Measurements from ENCODE around the gene PRR20G.

PRR20G gene

GRCh38 chr3:127260826-127261555, 26.9 kb downstream of the PRR20G start:
- no peaks in the 10 kb centered on the region for H3K36me3 Mint-ChIP-seq
- H3K27ac Mint-ChIP-seq, result no peak overlapping the region
- H3K9me3 Mint-ChIP-seq, result no peaks in the 10 kb centered on the region
- no peaks in the 10 kb centered on the region for H3K4me1 Mint-ChIP-seq
- peaks cover under 1% of the 10 kb centered on the region for H3K27me3 Mint-ChIP-seq
- no peak overlapping the region for H3K4me3 Mint-ChIP-seq

DNA sequence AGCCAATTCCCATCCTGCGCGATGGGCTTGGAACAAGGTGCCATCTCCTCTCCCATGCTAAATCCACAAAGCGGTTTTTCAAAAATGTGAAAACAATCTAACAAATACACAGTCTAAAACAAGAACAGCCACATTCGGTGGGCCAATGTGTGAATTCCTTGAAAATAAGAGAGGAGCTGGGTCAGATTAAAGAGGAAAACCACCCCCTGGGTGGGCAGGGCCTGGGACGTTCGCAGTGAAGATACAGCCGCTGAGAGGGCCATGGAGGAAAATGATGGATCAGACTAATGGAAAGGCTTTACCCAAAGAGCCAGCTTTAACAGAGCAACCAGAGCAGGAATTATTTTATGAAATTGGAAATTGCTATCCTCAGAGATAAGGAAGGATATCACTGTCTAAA, 27.4 kb downstream of the PRR20G start:
- Mint-ChIP-seq H3K4me1 (no peaks in the 10 kb centered on the region), H3K27ac (no peak overlapping the region), H3K27me3 (no peaks in the 10 kb centered on the region), H3K36me3 (no peaks in the 10 kb centered on the region), H3K9me3 (no peaks in the 10 kb centered on the region), H3K4me3 (no peak overlapping the region)

- no peak overlapping the region for H3K27ac Mint-ChIP-seq
- H3K36me3 Mint-ChIP-seq, result no peaks in the 10 kb centered on the region
- H3K9me3 Mint-ChIP-seq, result no peaks in the 10 kb centered on the region
- H3K27me3 Mint-ChIP-seq, result no peaks in the 10 kb centered on the region
- no peaks in the 10 kb centered on the region for H3K4me1 Mint-ChIP-seq
- no peak overlapping the region for H3K4me3 Mint-ChIP-seq
Observed at GRCh38 chr3:127259882-127260281, 28.0 kb downstream of the PRR20G start.

- Mint-ChIP-seq H3K27me3 (peaks cover 2% of the 10 kb centered on the region), H3K27ac (no peak overlapping the region), H3K4me3 (no peak overlapping the region), H3K4me1 (no peaks in the 10 kb centered on the region), H3K9me3 (no peaks in the 10 kb centered on the region), H3K36me3 (no peaks in the 10 kb centered on the region)
Observed at GRCh38 chr3:127258733-127259132, 29.1 kb downstream of the PRR20G start.

DNA sequence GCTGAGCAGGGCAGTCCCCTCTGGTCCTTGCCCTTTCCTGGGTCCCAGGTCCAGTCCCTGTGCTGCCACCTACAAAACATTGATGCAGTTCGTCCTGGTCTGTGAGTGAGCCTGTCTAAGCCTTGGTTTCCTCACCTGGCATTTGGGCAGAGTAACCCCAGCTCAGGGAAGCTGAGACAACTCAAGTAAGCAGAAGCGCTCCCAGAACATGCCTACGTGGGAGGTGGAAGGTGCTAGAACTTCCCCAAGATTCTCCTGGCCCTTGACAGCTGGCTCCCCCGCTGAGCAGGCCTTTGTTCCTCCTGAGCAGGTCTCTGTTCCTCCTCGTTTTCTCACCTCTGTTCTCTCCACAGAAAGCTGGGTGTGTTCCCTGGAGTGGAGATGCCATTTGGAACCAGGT, 30.5 kb downstream of the PRR20G start:
- no peak overlapping the region for H3K4me3 Mint-ChIP-seq
- peaks cover 2% of the 10 kb centered on the region for H3K27me3 Mint-ChIP-seq
- no peaks in the 10 kb centered on the region for H3K9me3 Mint-ChIP-seq
- H3K27ac Mint-ChIP-seq, result no peak overlapping the region
- H3K4me1 Mint-ChIP-seq, result no peaks in the 10 kb centered on the region
- no peaks in the 10 kb centered on the region for H3K36me3 Mint-ChIP-seq

DNA sequence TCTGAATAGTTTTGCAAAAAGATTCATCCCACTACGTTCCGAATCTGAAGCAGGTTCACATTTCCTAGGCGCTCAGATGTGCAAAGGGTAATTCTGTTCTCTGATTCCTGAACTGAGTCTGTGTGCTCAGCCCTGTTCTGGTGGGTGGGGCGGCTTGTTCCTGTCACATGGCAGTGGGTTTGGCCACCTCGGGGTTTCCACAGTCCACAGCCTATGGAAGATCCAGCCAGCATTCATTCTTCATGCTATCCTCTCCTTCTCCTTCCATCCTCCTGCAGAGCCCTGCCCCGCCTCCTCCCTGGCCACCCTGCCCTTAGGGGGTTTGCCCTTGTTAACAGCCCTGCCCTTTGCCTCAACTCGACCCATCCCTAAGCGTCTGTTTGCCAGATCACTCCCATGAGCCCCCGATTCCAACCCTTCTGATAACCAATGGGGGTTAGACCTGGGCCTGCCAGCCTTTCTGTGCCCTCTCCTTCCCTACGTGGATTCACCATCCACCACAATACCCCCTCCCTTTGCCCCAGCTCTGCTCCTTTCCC, 31.0 kb downstream of the PRR20G start:
- Mint-ChIP-seq H3K27me3 (peaks cover 2% of the 10 kb centered on the region), H3K4me3 (no peak overlapping the region), H3K9me3 (no peaks in the 10 kb centered on the region), H3K27ac (no peak overlapping the region), H3K36me3 (no peaks in the 10 kb centered on the region), H3K4me1 (no peaks in the 10 kb centered on the region)

GRCh38 chr3:127256138-127256537, 31.7 kb downstream of the PRR20G start:
- H3K36me3 Mint-ChIP-seq, result no peaks in the 10 kb centered on the region
- no peaks in the 10 kb centered on the region for H3K9me3 Mint-ChIP-seq
- H3K4me3 Mint-ChIP-seq, result no peak overlapping the region
- H3K4me1 Mint-ChIP-seq, result no peaks in the 10 kb centered on the region
- no peak overlapping the region for H3K27ac Mint-ChIP-seq
- H3K27me3 Mint-ChIP-seq, result peaks cover 2% of the 10 kb centered on the region

DNA sequence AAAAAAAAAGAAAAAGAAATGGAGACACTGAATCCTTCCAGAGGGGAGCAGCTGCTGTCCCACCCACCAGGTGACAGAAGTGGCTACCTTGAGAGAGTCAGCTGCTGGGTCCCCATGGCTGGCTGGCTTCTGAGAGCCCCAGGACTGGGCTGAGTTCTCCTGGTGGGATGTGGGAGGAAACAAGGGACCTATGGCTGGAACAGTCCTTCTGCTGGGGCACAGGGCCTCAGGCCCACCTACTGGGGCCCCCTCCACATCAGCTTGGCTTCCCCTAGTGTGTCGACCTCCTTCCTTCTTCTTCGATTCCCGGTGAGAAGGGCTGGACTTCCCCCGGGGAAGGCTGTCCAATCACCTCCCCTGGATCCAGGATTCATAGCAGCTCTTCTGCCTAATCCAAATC, 32.3 kb downstream of the PRR20G start:
- H3K27me3 Mint-ChIP-seq, result peaks cover 2% of the 10 kb centered on the region
- H3K36me3 Mint-ChIP-seq, result no peaks in the 10 kb centered on the region
- no peaks in the 10 kb centered on the region for H3K4me1 Mint-ChIP-seq
- no peak overlapping the region for H3K27ac Mint-ChIP-seq
- no peak overlapping the region for H3K4me3 Mint-ChIP-seq
- H3K9me3 Mint-ChIP-seq, result no peaks in the 10 kb centered on the region

DNA sequence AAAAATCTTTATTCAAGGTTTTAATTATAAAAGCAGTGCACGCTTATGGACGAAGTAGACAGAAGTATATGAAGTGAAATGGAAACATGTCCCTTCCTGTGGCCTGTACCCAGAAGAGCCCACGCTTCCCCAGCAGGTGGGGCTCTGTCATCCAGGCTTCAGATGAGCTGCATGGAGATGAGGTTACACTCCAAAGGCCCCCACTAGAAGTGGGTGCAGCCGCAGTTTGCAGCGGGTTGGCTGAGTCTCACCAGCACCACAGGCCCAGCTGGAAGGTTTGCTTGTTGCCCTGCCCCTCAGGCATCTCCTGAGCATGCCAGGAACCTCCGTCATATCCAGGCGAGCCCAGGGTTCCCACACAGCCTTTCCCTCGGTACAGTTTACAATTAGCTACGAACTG, 33.1 kb downstream of the PRR20G start:
- no peak overlapping the region for H3K27ac Mint-ChIP-seq
- H3K27me3 Mint-ChIP-seq, result peaks cover 2% of the 10 kb centered on the region
- H3K36me3 Mint-ChIP-seq, result peaks cover 2% of the 10 kb centered on the region
- no peaks in the 10 kb centered on the region for H3K4me1 Mint-ChIP-seq
- H3K4me3 Mint-ChIP-seq, result no peak overlapping the region
- H3K9me3 Mint-ChIP-seq, result no peaks in the 10 kb centered on the region

DNA sequence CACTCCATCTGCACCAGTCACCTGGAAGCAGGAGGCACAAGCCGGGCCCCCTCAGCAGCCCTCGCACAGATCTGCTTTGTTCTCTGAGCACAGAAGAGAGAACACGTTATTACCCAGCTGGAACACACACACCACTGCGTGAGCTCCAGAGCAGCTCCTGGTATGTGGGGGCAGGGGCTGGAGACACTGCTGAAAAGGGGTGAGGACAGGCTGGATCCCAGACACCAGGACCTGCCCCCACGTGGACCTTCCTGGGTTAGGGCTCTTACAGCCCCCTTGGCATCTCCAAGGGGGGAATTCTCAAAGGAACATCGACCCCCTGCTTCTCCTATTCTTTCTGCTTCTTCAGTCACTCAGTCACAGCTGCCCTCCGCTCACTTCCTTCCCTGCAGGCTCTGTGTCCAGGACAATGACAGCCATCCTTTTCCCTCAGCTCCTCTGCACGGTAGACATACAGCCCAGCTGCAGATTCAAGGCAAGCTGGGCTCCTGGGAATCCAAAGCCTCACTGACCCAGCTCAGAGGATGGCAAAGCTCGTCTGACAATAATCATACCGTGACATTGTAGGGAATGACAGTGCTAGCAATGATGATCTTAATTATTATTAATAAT, 33.7 kb downstream of the PRR20G start:
- H3K4me3 Mint-ChIP-seq, result no peak overlapping the region
- no peaks in the 10 kb centered on the region for H3K4me1 Mint-ChIP-seq
- peaks cover 2% of the 10 kb centered on the region for H3K36me3 Mint-ChIP-seq
- H3K9me3 Mint-ChIP-seq, result no peaks in the 10 kb centered on the region
- H3K27ac Mint-ChIP-seq, result no peak overlapping the region
- peaks cover 2% of the 10 kb centered on the region for H3K27me3 Mint-ChIP-seq

GRCh38 chr3:127253491-127253890, 34.4 kb downstream of the PRR20G start:
- peaks cover 2% of the 10 kb centered on the region for H3K27me3 Mint-ChIP-seq
- no peaks in the 10 kb centered on the region for H3K4me1 Mint-ChIP-seq
- H3K36me3 Mint-ChIP-seq, result peaks cover 2% of the 10 kb centered on the region
- no peak overlapping the region for H3K27ac Mint-ChIP-seq
- H3K9me3 Mint-ChIP-seq, result no peaks in the 10 kb centered on the region
- no peak overlapping the region for H3K4me3 Mint-ChIP-seq

DNA sequence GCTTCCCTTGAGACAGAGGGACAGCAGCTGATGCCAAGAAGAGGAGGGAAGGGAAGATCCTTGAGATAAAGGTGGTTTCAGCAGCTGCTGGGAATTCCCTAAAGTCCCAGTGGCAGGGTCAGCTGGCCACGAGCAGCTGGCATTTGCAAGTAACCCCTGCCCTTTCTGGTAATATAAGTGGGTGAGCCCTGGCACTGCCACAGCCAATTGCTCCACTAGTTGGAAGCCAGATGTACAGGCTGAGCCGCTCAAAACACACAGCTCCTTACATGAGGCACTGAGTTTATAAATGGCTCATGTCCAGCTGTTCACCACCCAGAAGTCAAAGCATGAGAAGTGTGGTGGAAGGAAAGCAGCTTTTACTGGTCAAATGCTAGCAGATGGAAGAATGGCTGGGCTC, 35.4 kb downstream of the PRR20G start:
- peaks cover 2% of the 10 kb centered on the region for H3K36me3 Mint-ChIP-seq
- H3K27ac Mint-ChIP-seq, result no peak overlapping the region
- H3K27me3 Mint-ChIP-seq, result peaks cover 2% of the 10 kb centered on the region
- no peak overlapping the region for H3K4me3 Mint-ChIP-seq
- no peaks in the 10 kb centered on the region for H3K9me3 Mint-ChIP-seq
- no peaks in the 10 kb centered on the region for H3K4me1 Mint-ChIP-seq

- Mint-ChIP-seq H3K4me1 (no peaks in the 10 kb centered on the region), H3K27me3 (peaks cover 2% of the 10 kb centered on the region), H3K9me3 (peaks cover 10% of the 10 kb centered on the region), H3K27ac (no peak overlapping the region), H3K36me3 (peaks cover 2% of the 10 kb centered on the region), H3K4me3 (no peak overlapping the region)
Observed at GRCh38 chr3:127250032-127250431, 37.8 kb downstream of the PRR20G start.

DNA sequence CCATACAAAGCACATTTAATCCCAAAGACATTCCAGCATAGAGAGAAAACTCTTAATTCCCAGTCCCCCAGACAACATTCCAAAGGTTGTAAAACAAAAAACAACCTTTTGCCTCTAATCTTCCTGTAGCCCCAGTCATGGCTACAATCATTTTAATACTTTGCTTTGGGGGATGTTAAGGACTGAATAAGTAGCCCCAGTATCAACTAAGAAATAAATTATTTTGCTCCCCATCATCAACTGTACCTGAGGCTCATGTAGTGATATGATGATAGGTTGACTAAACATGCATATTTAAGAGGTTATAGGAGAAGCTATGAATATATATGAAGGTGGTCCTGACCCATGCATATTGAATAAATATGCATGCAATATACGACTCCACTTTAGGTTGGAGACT, 40.6 kb downstream of the PRR20G start:
- Mint-ChIP-seq H3K4me1 (no peaks in the 10 kb centered on the region), H3K4me3 (no peak overlapping the region), H3K27me3 (no peaks in the 10 kb centered on the region), H3K27ac (no peak overlapping the region), H3K9me3 (peaks cover 19% of the 10 kb centered on the region), H3K36me3 (peaks cover 2% of the 10 kb centered on the region)

DNA sequence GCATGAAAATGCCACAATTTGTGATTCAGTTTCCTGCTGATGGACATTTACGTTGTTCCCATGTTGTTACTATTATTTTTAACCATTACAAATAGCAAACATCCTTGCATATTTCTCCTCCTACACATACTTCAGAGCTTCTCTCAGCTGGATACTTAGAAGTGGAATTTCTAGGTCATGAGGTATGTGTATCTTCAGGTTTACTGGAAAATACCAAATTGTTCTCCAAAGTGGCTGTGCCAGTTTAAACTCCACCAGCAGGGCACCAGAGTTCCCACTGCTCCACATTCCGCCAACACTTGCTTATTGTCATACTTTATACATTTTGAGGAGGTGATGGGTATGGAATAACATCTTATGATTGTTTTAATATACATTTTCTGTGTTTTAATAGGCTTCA, 49.2 kb downstream of the PRR20G start:
- Mint-ChIP-seq H3K4me3 (no peak overlapping the region), H3K9me3 (peaks cover 15% of the 10 kb centered on the region), H3K27ac (no peak overlapping the region), H3K27me3 (peaks cover 8% of the 10 kb centered on the region), H3K4me1 (no peaks in the 10 kb centered on the region), H3K36me3 (no peaks in the 10 kb centered on the region)

DNA sequence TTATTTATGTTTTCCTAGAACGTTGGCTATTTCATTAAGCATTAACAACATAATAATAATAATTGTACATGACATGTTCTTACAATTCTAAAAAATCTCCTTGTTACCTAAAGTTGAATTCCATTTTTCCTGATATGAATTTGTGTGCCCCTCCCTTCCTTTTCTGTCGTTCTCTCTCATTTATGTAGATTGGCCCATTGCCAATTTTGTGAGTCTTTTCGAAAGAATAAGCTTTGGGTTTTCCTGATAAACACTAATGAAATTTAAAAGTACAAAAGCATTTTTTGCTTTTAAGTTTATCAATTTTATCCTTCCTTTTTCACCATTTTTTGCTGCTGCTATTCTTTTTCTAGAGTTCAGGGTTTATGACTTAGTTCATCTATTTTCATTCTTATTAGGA, 50.0 kb downstream of the PRR20G start:
- Mint-ChIP-seq H3K9me3 (peaks cover 18% of the 10 kb centered on the region), H3K27me3 (peaks cover 8% of the 10 kb centered on the region), H3K4me1 (no peaks in the 10 kb centered on the region), H3K4me3 (no peak overlapping the region), H3K27ac (no peak overlapping the region), H3K36me3 (no peaks in the 10 kb centered on the region)

Measured in activated naive CD4-positive, alpha-beta T cell treated with anti-CD3 and anti-CD28 coated beads, Interleukin-2, amount 50 U/mL, for 24 hours (primary cell).